Neuronal stem cell (in vitro differentiated cells): ENCODE results near the gene EPHA7.

Experiments
- DNase-seq: peaks from one replicate; pipeline ENCODE4 v3.0.0-alpha.2; 2013; ENCODE audit warnings: low spot score
- H2AFZ ChIP-seq: one replicate; pipeline ENCODE4 v1.6.1; 2013; ENCODE audit warnings: mild to moderate bottlenecking, low read length, inconsistent platforms
- H2AK5ac ChIP-seq: 2 replicates; pipeline ENCODE4 v1.6.1; 2013; ENCODE audit warnings: low read depth, mild to moderate bottlenecking, inconsistent platforms, low read length, moderate library complexity, mixed read lengths
- H2BK120ac ChIP-seq: 2 replicates; pipeline ENCODE4 v1.6.1; 2013; ENCODE audit warnings: low read depth, mild to moderate bottlenecking, inconsistent platforms, low read length, moderate library complexity, mixed read lengths
- H2BK12ac ChIP-seq: one replicate; pipeline ENCODE4 v1.6.1; 2013; ENCODE audit warnings: low read length, inconsistent platforms
- H2BK15ac ChIP-seq: 2 replicates; pipeline ENCODE4 v1.6.1; 2013; ENCODE audit warnings: mild to moderate bottlenecking, low read length, inconsistent platforms, mixed read lengths
- H2BK5ac ChIP-seq: one replicate; pipeline ENCODE4 v1.6.1; 2013; ENCODE audit warnings: inconsistent platforms, mild to moderate bottlenecking, low read length, moderate library complexity
- H3K14ac ChIP-seq: one replicate; pipeline ENCODE4 v1.6.1; 2013; ENCODE audit warnings: low read length, inconsistent platforms
- H3K18ac ChIP-seq: 2 replicates; pipeline ENCODE4 v1.6.1; 2013; ENCODE audit warnings: low read length, inconsistent platforms
- H3K23ac ChIP-seq: 2 replicates; pipeline ENCODE4 v1.6.1; 2013; ENCODE audit warnings: low read depth, mild to moderate bottlenecking, mixed read lengths, low read length, inconsistent platforms; ENCODE audit not compliant: poor library complexity
- H3K27ac ChIP-seq: replicated peaks from 3 replicates; pipeline ENCODE4 v1.5.1; 2013; ENCODE audit warnings: low read length, inconsistent platforms
- H3K27me3 ChIP-seq, 3 experiments: 2 replicates each; pipeline ENCODE4 v1.6.1; 2013; ENCODE audit warnings: low read length in 3 of 3, mild to moderate bottlenecking in 2 of 3, inconsistent platforms in 1 of 3, low read depth in 1 of 3, mixed read lengths in 1 of 3, moderate library complexity in 1 of 3; ENCODE audit not compliant: control insufficient read depth in 3 of 3, insufficient read depth in 3 of 3
- H3K36me3 ChIP-seq, 2 donors: replicated peaks in 1 of 2; 2 replicates each; pipeline ENCODE4 v1.6.1; 2013; ENCODE audit warnings: low read length in 2 of 2; ENCODE audit not compliant: control insufficient read depth in 2 of 2, insufficient read depth in 2 of 2
- H3K4ac ChIP-seq: 2 replicates; pipeline ENCODE4 v1.6.1; 2013; ENCODE audit warnings: inconsistent platforms, mild to moderate bottlenecking, low read length, moderate library complexity
- H3K4me1 ChIP-seq, 2 donors: 1 replicate in 1 of 2; 2 replicates in 1 of 2; pipeline ENCODE4 v1.6.1; 2013; ENCODE audit warnings: low read length in 2 of 2, low read depth in 1 of 2; ENCODE audit not compliant: control insufficient read depth in 2 of 2, insufficient read depth in 1 of 2
- H3K4me2 ChIP-seq: one replicate; pipeline ENCODE4 v1.6.1; 2013; ENCODE audit warnings: mild to moderate bottlenecking, low read length, inconsistent platforms; ENCODE audit not compliant: insufficient read depth, poor library complexity, severe bottlenecking
- H3K4me3 ChIP-seq, 2 donors: 2 replicates each; pipeline ENCODE4 v1.5.1; 2013; ENCODE audit warnings: low read length in 2 of 2, mild to moderate bottlenecking in 2 of 2, inconsistent platforms in 1 of 2, moderate library complexity in 1 of 2
- H3K79me1 ChIP-seq: one replicate; pipeline ENCODE4 v1.6.1; 2013; ENCODE audit warnings: low read depth, mild to moderate bottlenecking, inconsistent platforms, low read length, moderate library complexity
- H3K9ac ChIP-seq: one replicate; pipeline ENCODE4 v1.6.1; 2013; ENCODE audit warnings: mild to moderate bottlenecking, low read depth, low read length, inconsistent platforms; ENCODE audit not compliant: poor library complexity
- H3K9me3 ChIP-seq, 2 donors: replicated peaks in 1 of 2; 2 replicates each; pipeline versions ENCODE3 to v1.6.1; 2013; ENCODE audit warnings: low read length in 2 of 2, mild to moderate bottlenecking in 2 of 2, inconsistent platforms in 1 of 2, low read depth in 1 of 2, mixed read lengths in 1 of 2, moderate library complexity in 1 of 2; ENCODE audit not compliant: control insufficient read depth in 2 of 2, insufficient read depth in 1 of 2
- H4K8ac ChIP-seq: one replicate; pipeline ENCODE4 v1.6.1; 2013; ENCODE audit warnings: low read depth, mild to moderate bottlenecking, inconsistent platforms, low read length, moderate library complexity
- H4K91ac ChIP-seq: one replicate; pipeline ENCODE4 v1.6.1; 2013; ENCODE audit warnings: low read length, low read depth, mild to moderate bottlenecking, inconsistent platforms; ENCODE audit not compliant: poor library complexity
- WGBS, 2 donors: extraction: QIAGEN DNeasy Blood & Tissue Kit; methylation state at CpG; one replicate each; pipeline ENCODE4 v1.1.7; 2013; ENCODE audit warnings: missing lambda C conversion rate in 2 of 2, mixed read lengths in 1 of 2; ENCODE audit not compliant: insufficient read length in 2 of 2, insufficient replicate concordance in 1 of 2; ENCODE audit errors: extremely low coverage in 2 of 2; 5-methylcytosine and 5-hydroxymethylcytosine counted together

Gene EPHA7

GRCh38 chr6:93329301-93330000, 89.9 kb downstream of the EPHA7 start:
- H3K18ac ChIP-seq: no peak overlapping the region
- no peak overlapping the region for H2BK12ac ChIP-seq
- H3K14ac ChIP-seq: no peak overlapping the region
- no peak overlapping the region for H3K27ac ChIP-seq
- H3K9ac ChIP-seq: no peak overlapping the region
- no peaks in the 10 kb centered on the region for H3K79me1 ChIP-seq
- no peak overlapping the region for H3K23ac ChIP-seq
- no peak overlapping the region for H2BK5ac ChIP-seq
- H3K4me3 ChIP-seq: no peak overlapping the region
- H2BK15ac ChIP-seq: no peak overlapping the region
- H3K4ac ChIP-seq: no peak overlapping the region
- H3K4me2 ChIP-seq: no peak overlapping the region
- no peak for DNase-seq
- H3K36me3 ChIP-seq: no peaks in the 10 kb centered on the region
- H3K4me1 ChIP-seq: no peaks in the 10 kb centered on the region
- H2AFZ ChIP-seq: no peak overlapping the region
- H3K9me3 ChIP-seq: no peaks in the 10 kb centered on the region
- no peak overlapping the region for H4K8ac ChIP-seq
- H3K27me3 ChIP-seq: no peaks in the 10 kb centered on the region
- no peak overlapping the region for H4K91ac ChIP-seq
- WGBS, 2 donors: no CpG with 5 or more reads among the region's 2 CpGs
- H2BK120ac ChIP-seq: no peak overlapping the region
- H2AK5ac ChIP-seq: no peak overlapping the region

- H2AK5ac ChIP-seq: no peak overlapping the region
- no peak overlapping the region for H4K8ac ChIP-seq
- H3K14ac ChIP-seq: no peak overlapping the region
- WGBS, 2 donors: no CpG with 5 or more reads among the region's 3 CpGs
- no peak overlapping the region for H3K4me3 ChIP-seq
- no peak overlapping the region for H4K91ac ChIP-seq
- H2AFZ ChIP-seq: no peak overlapping the region
- no peak overlapping the region for H2BK12ac ChIP-seq
- no peaks in the 10 kb centered on the region for H3K9me3 ChIP-seq
- no peaks in the 10 kb centered on the region for H3K27me3 ChIP-seq
- no peak overlapping the region for H3K4ac ChIP-seq
- no peak overlapping the region for H3K23ac ChIP-seq
- H2BK5ac ChIP-seq: no peak overlapping the region
- no peak overlapping the region for H3K4me2 ChIP-seq
- DNase-seq: no peak
- no peaks in the 10 kb centered on the region for H3K4me1 ChIP-seq
- H2BK15ac ChIP-seq: no peak overlapping the region
- no peaks in the 10 kb centered on the region for H3K36me3 ChIP-seq
- H2BK120ac ChIP-seq: no peak overlapping the region
- H3K79me1 ChIP-seq: no peaks in the 10 kb centered on the region
- H3K9ac ChIP-seq: no peak overlapping the region
- H3K18ac ChIP-seq: no peak overlapping the region
- no peak overlapping the region for H3K27ac ChIP-seq
Observed at GRCh38 chr6:93327857-93328256, 91.5 kb downstream of the EPHA7 start.

- Histone ChIP-seq H3K9ac (no peak overlapping the region), H4K8ac (no peak overlapping the region), H3K23ac (no peak overlapping the region), H2AK5ac (no peak overlapping the region), H4K91ac (no peak overlapping the region), H2BK120ac (no peak overlapping the region), H3K14ac (no peak overlapping the region), H3K27me3 (no peaks in the 10 kb centered on the region), H3K27ac (no peak overlapping the region), H3K18ac (no peak overlapping the region), H3K36me3 (no peaks in the 10 kb centered on the region), H2BK12ac (no peak overlapping the region), H3K9me3 (no peaks in the 10 kb centered on the region), H3K4me1 (no peaks in the 10 kb centered on the region), H2BK15ac (no peak overlapping the region), H3K4me3 (no peak overlapping the region), H2BK5ac (no peak overlapping the region), H2AFZ (no peak overlapping the region), H3K4me2 (no peak overlapping the region), H3K4ac (no peak overlapping the region), H3K79me1 (no peaks in the 10 kb centered on the region)
- no peak for DNase-seq
- no CpG with 5 or more reads among the region's 3 CpGs for WGBS, 2 donors
Observed at GRCh38 chr6:93325761-93326160, 93.6 kb downstream of the EPHA7 start.

- Histone ChIP-seq H3K79me1 (no peaks in the 10 kb centered on the region), H3K18ac (no peak overlapping the region), H3K14ac (no peak overlapping the region), H2BK120ac (no peak overlapping the region), H2AFZ (no peak overlapping the region), H2BK12ac (no peak overlapping the region), H3K9me3 (no peaks in the 10 kb centered on the region), H3K36me3 (no peaks in the 10 kb centered on the region), H3K4me2 (no peak overlapping the region), H3K4me1 (peaks cover 0 to 3% of the 10 kb centered on the region in 2 donors), H2BK5ac (no peak overlapping the region), H3K4ac (no peak overlapping the region), H2BK15ac (no peak overlapping the region), H3K4me3 (no peak overlapping the region), H2AK5ac (no peak overlapping the region), H3K27me3 (no peaks in the 10 kb centered on the region), H3K23ac (no peak overlapping the region), H3K27ac (no peak overlapping the region), H3K9ac (no peak overlapping the region), H4K91ac (no peak overlapping the region), H4K8ac (no peak overlapping the region)
- no CpG with 5 or more reads among the region's 1 CpG for WGBS, 2 donors
- no peak for DNase-seq
Observed at GRCh38 chr6:93323630-93324029, 95.7 kb downstream of the EPHA7 start.
